Keratinocyte (primary cell): ENCODE results near the gene MFN1. TPM values are rescaled to one million over a fixed set of nuclear protein-coding genes. Genes with fewer than 3 reads are reported as not detected.

ENCODE experiments used
- DNase-seq: peaks from one replicate; pipeline ENCODE4 v3.0.0-alpha.2; 2011; ENCODE audit warnings: low read depth, missing footprints, low spot score
- FAIRE-seq: peaks from 2 replicates; lab custom pipeline; 2011; peaks lifted over from hg19 to GRCh38; lab: Jason Lieb, UNC
- H2AFZ ChIP-seq: 2 replicates; pipeline ENCODE4 v1.6.0; 2012; ENCODE audit warnings: low read length, control low read depth, inconsistent platforms; ENCODE audit not compliant: control insufficient read depth
- H3K27ac ChIP-seq: 2 replicates; pipeline ENCODE4 v1.5.1; 2011; ENCODE audit warnings: low read length; ENCODE audit not compliant: control insufficient read depth, insufficient read depth
- H3K27me3 ChIP-seq: 3 replicates; pipeline ENCODE4 v1.6.0; 2011; ENCODE audit warnings: low read length; ENCODE audit not compliant: control insufficient read depth, insufficient read depth; ENCODE audit errors: extremely low read depth
- H3K36me3 ChIP-seq, 2 experiments: 2 replicates in 1 of 2; 3 replicates in 1 of 2; pipeline ENCODE4 v1.5.1; 2011; ENCODE audit warnings: low read length in 2 of 2, mild to moderate bottlenecking in 1 of 2; ENCODE audit not compliant: control insufficient read depth in 2 of 2, insufficient read depth in 2 of 2; ENCODE audit errors: extremely low read depth in 1 of 2
- H3K4me1 ChIP-seq: 3 replicates; pipeline ENCODE4 v1.5.1; 2011; ENCODE audit warnings: low read length; ENCODE audit not compliant: control insufficient read depth, insufficient read depth; ENCODE audit errors: extremely low read depth
- H3K4me2 ChIP-seq: 3 replicates; pipeline ENCODE4 v1.6.0; 2011; ENCODE audit warnings: low read depth, low read length; ENCODE audit not compliant: control insufficient read depth, insufficient read depth; ENCODE audit errors: extremely low read depth
- H3K4me3 ChIP-seq, 3 experiments: fragments of 200-600 bp in 1 of 3; sonication (generic) in 1 of 3; 2 replicates in 2 of 3; 3 replicates in 1 of 3; pipeline ENCODE4 v1.5.1; 2011 to 2016; ENCODE audit warnings: low read length in 3 of 3, mild to moderate bottlenecking in 3 of 3, control low read depth in 2 of 3, inconsistent platforms in 1 of 3, low read depth in 1 of 3, mixed read lengths in 1 of 3, mixed run types in 1 of 3, moderate library complexity in 1 of 3; ENCODE audit not compliant: control insufficient read depth in 2 of 3, insufficient read depth in 2 of 3; ENCODE audit errors: extremely low read depth in 1 of 3
- H3K79me2 ChIP-seq: 2 replicates; pipeline ENCODE4 v1.6.0; 2012; ENCODE audit warnings: low read length; ENCODE audit not compliant: control insufficient read depth, insufficient read depth
- H3K9ac ChIP-seq: 3 replicates; pipeline ENCODE4 v1.6.0; 2011; ENCODE audit warnings: low read length; ENCODE audit not compliant: control insufficient read depth, insufficient read depth; ENCODE audit errors: extremely low read depth
- H3K9me1 ChIP-seq: 3 replicates; pipeline ENCODE4 v1.6.0; 2011; ENCODE audit warnings: low read length; ENCODE audit not compliant: control insufficient read depth, insufficient read depth; ENCODE audit errors: extremely low read depth
- H3K9me3 ChIP-seq: 2 replicates; pipeline ENCODE4 v1.5.1; 2012; ENCODE audit warnings: low read depth, low read length; ENCODE audit not compliant: control insufficient read depth
- H4K20me1 ChIP-seq: 3 replicates; pipeline ENCODE4 v1.6.0; 2011; ENCODE audit warnings: low read length; ENCODE audit not compliant: control insufficient read depth, insufficient read depth; ENCODE audit errors: extremely low read depth
- EZH2 ChIP-seq: IDR thresholded peaks from one replicate; pipeline ENCODE4 v1.6.1; 2012; ENCODE audit warnings: inconsistent platforms, mild to moderate bottlenecking, low read length, moderate library complexity
- dilution Hi-C: fragments of 300-500 bp; cut with MboI; formaldehyde crosslinking; loops from one replicate; pipeline ENCODE4 v1.7.0; 2020; ENCODE audit warnings: low sequenced_read_pairs; ENCODE audit not compliant: extremely low pct_ligation_motif_present
- polyA plus RNA-seq, 5 experiments: library from polyadenylated mRNA; depleted of rRNA in 3 of 5; stranded (reverse) in 3 of 5; stranded (forward) in 1 of 5; unstranded in 1 of 5; fragments of >200 nt; gene quantifications; 1 replicate in 1 of 5; 2 replicates in 3 of 5; 3 replicates in 1 of 5; pipeline versions ENCODE4 v1.2.1 to v1.2.3, GENCODE V29; 2011 to 2012; ENCODE audit warnings: missing spikeins in 2 of 5, low read depth in 1 of 5, low replicate concordance in 1 of 5
- TF ChIP-seq, protein P1 (sequence below), 3 experiments: IDR thresholded peaks in 1 of 3; conservative IDR thresholded peaks in 1 of 3; optimal IDR thresholded peaks in 1 of 3; 2 replicates in 2 of 3; 3 replicates in 1 of 3; pipeline versions ENCODE3 to v1.5.1; 2011; ENCODE audit warnings: low read length in 3 of 3, mild to moderate bottlenecking in 3 of 3, moderate library complexity in 2 of 3, control low read depth in 1 of 3, inconsistent platforms in 1 of 3; ENCODE audit not compliant: insufficient read depth in 2 of 3; ENCODE audit errors: extremely low read depth in 1 of 3

MFN1 gene
- polyA plus RNA-seq, 1 donor (not counting 4 experiments of a cell fraction or from before 2014, with no cell fraction given), result 50.2 TPM

DNA sequence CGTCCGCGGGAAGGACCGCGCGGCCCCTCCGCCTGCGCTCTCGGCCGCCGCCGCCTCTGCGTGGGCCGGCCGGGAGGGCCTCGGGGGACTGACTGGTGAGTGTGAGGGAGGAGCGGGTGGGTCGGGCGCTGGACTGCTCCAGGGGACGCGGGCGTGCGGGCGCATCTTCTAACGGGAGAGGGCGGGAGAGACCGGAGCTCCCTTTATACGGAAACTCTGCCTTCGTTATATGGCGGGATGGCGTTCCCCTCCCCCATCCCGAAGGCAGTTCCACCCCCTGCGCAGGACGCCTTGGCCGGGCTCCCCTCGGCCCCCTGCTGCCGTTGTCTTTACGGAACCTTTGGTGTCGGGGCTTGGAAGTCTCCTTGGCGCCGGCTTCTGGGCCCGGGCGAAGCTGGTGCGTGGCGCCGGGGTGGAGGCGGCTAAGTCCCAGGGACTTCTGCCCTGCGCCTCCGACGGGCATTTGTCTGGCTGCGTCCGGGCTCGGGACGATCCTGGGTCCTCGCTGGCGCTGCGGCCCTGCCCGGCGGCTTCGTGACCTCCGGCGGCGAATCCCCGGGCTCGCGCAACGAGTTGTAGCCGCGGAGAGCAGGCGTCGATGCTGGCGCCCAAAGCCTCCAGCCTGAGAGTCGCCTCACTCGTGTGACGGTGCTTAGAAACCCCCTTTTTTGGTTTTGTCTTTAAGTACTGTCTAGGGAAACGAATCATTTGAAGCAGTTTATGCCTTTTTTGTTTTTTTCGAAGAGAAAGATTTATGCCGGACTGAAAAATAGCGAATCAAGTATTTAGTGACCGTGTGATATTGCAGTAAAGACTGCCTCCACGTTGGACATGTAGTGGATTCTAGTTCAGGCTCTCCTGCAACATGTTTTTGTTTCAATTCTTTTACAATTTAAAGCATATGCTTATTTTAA, 24.1 kb upstream of the MFN1 start:
- peaks cover 18% of the 10 kb centered on the region for H3K4me1 ChIP-seq
- peak overlapping the region; percentile 44 for H2AFZ ChIP-seq
- H3K27ac ChIP-seq, result peak overlapping the region; percentile 90
- no peaks in the 10 kb centered on the region for H3K27me3 ChIP-seq
- dilution Hi-C loops, result no loop called here
- DNase-seq (no peak), FAIRE-seq (no peak)
- H4K20me1 ChIP-seq, result no peaks in the 10 kb centered on the region
- no peaks in the 10 kb centered on the region for H3K9me1 ChIP-seq
- H3K36me3 ChIP-seq, result peaks cover 0 to 5% of the 10 kb centered on the region in 2 experiments
- peak overlapping the region; percentile 90 for H3K4me2 ChIP-seq
- H3K9me3 ChIP-seq, result no peaks in the 10 kb centered on the region
- peaks cover 50% of the 10 kb centered on the region for H3K79me2 ChIP-seq
- peak overlapping the region; percentile 76 to 94 (median 85) for H3K4me3 ChIP-seq
- peak overlapping the region; percentile 96 for H3K9ac ChIP-seq
- TF ChIP-seq, protein P1, sequence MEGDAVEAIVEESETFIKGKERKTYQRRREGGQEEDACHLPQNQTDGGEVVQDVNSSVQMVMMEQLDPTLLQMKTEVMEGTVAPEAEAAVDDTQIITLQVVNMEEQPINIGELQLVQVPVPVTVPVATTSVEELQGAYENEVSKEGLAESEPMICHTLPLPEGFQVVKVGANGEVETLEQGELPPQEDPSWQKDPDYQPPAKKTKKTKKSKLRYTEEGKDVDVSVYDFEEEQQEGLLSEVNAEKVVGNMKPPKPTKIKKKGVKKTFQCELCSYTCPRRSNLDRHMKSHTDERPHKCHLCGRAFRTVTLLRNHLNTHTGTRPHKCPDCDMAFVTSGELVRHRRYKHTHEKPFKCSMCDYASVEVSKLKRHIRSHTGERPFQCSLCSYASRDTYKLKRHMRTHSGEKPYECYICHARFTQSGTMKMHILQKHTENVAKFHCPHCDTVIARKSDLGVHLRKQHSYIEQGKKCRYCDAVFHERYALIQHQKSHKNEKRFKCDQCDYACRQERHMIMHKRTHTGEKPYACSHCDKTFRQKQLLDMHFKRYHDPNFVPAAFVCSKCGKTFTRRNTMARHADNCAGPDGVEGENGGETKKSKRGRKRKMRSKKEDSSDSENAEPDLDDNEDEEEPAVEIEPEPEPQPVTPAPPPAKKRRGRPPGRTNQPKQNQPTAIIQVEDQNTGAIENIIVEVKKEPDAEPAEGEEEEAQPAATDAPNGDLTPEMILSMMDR (optimal IDR thresholded peaks at IDR 0.05 in 1 of 3, IDR thresholded peaks at IDR 0.05 in 1 of 3, conservative IDR thresholded peaks at IDR 0.05 in 1 of 3; ENCODE audit: extremely low read depth in 1 of 3, insufficient read depth in 2 of 3, low read length in 3 of 3), result no peak
- TF ChIP-seq EZH2, result no peak

DNA sequence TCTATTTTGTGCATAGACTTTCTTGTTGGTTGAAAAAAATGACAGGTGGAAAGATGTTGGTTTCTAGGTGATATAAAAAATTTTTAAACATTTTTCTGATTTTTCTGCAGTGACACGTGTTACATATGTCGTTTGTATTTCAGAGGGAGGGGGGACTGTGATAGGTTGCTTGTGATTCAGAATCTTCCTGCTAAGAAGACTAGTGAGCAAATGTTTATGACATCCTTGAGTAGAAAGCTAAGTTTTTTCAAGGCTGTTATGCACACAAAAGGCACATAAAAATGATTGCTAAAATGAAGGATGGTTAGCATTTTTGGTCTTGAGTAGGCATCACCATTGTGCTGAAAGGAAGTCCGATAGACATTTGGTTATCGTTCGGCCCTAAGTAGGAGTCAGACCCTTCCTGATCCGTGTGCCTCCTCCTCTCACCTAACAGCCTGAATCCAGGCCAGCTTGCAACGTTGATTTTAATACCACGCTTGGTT, 23.2 kb upstream of the MFN1 start:
- H4K20me1 ChIP-seq, result no peaks in the 10 kb centered on the region
- peak overlapping the region; percentile 90 for H3K4me2 ChIP-seq
- TF ChIP-seq, protein P1 (optimal IDR thresholded peaks at IDR 0.05 in 1 of 3, IDR thresholded peaks at IDR 0.05 in 1 of 3, conservative IDR thresholded peaks at IDR 0.05 in 1 of 3; ENCODE audit: extremely low read depth in 1 of 3, insufficient read depth in 2 of 3, low read length in 3 of 3), result no peak
- no peak for TF ChIP-seq EZH2
- peak overlapping the region; percentile 76 to 94 (median 85) for H3K4me3 ChIP-seq
- no peaks in the 10 kb centered on the region for H3K9me1 ChIP-seq
- H3K36me3 ChIP-seq, result peaks cover 2 to 12% of the 10 kb centered on the region in 2 experiments
- peak overlapping the region; percentile 90 for H3K27ac ChIP-seq
- peak overlapping the region; percentile 20 for H2AFZ ChIP-seq
- FAIRE-seq (peak; percentile 61), DNase-seq (no peak)
- H3K4me1 ChIP-seq, result peaks cover 18% of the 10 kb centered on the region
- dilution Hi-C loops, result no loop called here
- no peaks in the 10 kb centered on the region for H3K9me3 ChIP-seq
- H3K27me3 ChIP-seq, result no peaks in the 10 kb centered on the region
- H3K9ac ChIP-seq, result peak overlapping the region; percentile 96
- peaks cover 54% of the 10 kb centered on the region for H3K79me2 ChIP-seq
